Effector memory CD8-positive, alpha-beta T cell (primary cell): ENCODE results near the gene CROCC.

Experiments used
- ATAC-seq: fragments of 150-1000 bp; cut with Tn5 transposase; replicated peaks from 2 replicates; pipeline ENCODE4 v1.10.0; 2021; ENCODE audit warnings: mild to moderate bottlenecking, moderate library complexity
- DNase-seq, 3 experiments: peaks; one replicate each; pipeline ENCODE4 v3.0.0; 2021
- H3K27ac Mint-ChIP-seq, 2 donors: one replicate each; pipeline ENCODE4 v1.8.0; 2022; ENCODE audit warnings: mild to moderate bottlenecking in 2 of 2, mixed read lengths in 2 of 2, moderate library complexity in 2 of 2
- H3K27me3 Mint-ChIP-seq, 2 donors: one replicate each; pipeline ENCODE4 v1.8.0; 2022; ENCODE audit warnings: mixed read lengths in 2 of 2
- H3K36me3 Mint-ChIP-seq: one replicate; pipeline ENCODE4 v1.8.0; 2022; ENCODE audit warnings: mild to moderate bottlenecking, moderate library complexity, mixed read lengths; ENCODE audit not compliant: insufficient read depth
- H3K4me1 Mint-ChIP-seq, 2 donors: one replicate each; pipeline ENCODE4 v1.8.0; 2022; ENCODE audit warnings: low read depth in 2 of 2, mixed read lengths in 2 of 2
- H3K4me3 Mint-ChIP-seq, 2 donors: one replicate each; pipeline ENCODE4 v1.8.0; 2022; ENCODE audit warnings: mild to moderate bottlenecking in 2 of 2, mixed read lengths in 2 of 2, moderate library complexity in 2 of 2
- H3K9me3 Mint-ChIP-seq, 2 donors: one replicate each; pipeline ENCODE4 v1.8.0; 2022; ENCODE audit warnings: mixed read lengths in 2 of 2

The CROCC gene

GRCh38 chr1:16967095-16967575 is 45.4 kb downstream of the CROCC start:
- peaks cover 12% of the 10 kb centered on the region for H3K36me3 Mint-ChIP-seq
- no peak overlapping the region for H3K27ac Mint-ChIP-seq
- no peak overlapping the region for H3K4me3 Mint-ChIP-seq
- H3K27me3 Mint-ChIP-seq, result no peaks in the 10 kb centered on the region
- no peak for ATAC-seq
- no peak for DNase-seq
- H3K9me3 Mint-ChIP-seq, result no peaks in the 10 kb centered on the region
- H3K4me1 Mint-ChIP-seq, result peaks cover 4% of the 10 kb centered on the region in 2 donors

GRCh38 chr1:16967962-16968361 is 46.2 kb downstream of the CROCC start:
- Mint-ChIP-seq H3K36me3 (peaks cover 11% of the 10 kb centered on the region), H3K4me1 (peaks cover 4% of the 10 kb centered on the region in 2 donors), H3K9me3 (no peaks in the 10 kb centered on the region), H3K4me3 (no peak overlapping the region), H3K27ac (peak overlapping the region in 1 of 2 donors; percentile 33), H3K27me3 (no peaks in the 10 kb centered on the region)
- DNase-seq (no peak), ATAC-seq (no peak)

GRCh38 chr1:16968372-16968771 is 46.6 kb downstream of the CROCC start:
- Mint-ChIP-seq H3K9me3 (no peaks in the 10 kb centered on the region), H3K27me3 (no peaks in the 10 kb centered on the region), H3K4me3 (no peak overlapping the region), H3K36me3 (peaks cover 11% of the 10 kb centered on the region), H3K4me1 (peaks cover 0 to 4% of the 10 kb centered on the region in 2 donors), H3K27ac (peak overlapping the region in 1 of 2 donors; percentile 33)
- DNase-seq, result no peak
- no peak for ATAC-seq

GRCh38 chr1:16969057-16969611 is 47.4 kb downstream of the CROCC start:
- DNase-seq (no peak), ATAC-seq (no peak)
- Mint-ChIP-seq H3K27ac (no peak overlapping the region), H3K27me3 (no peaks in the 10 kb centered on the region), H3K4me3 (no peak overlapping the region), H3K9me3 (no peaks in the 10 kb centered on the region), H3K4me1 (peaks cover 0 to 4% of the 10 kb centered on the region in 2 donors), H3K36me3 (peaks cover 9% of the 10 kb centered on the region)

- ATAC-seq (no peak), DNase-seq (no peak)
- Mint-ChIP-seq H3K27me3 (no peaks in the 10 kb centered on the region), H3K4me3 (no peak overlapping the region), H3K27ac (peak overlapping the region in 1 of 2 donors; percentile 68), H3K4me1 (peaks cover 0 to 4% of the 10 kb centered on the region in 2 donors), H3K36me3 (peaks cover 4% of the 10 kb centered on the region), H3K9me3 (no peaks in the 10 kb centered on the region)
These were observed 47.9 kb downstream of the CROCC start for GRCh38 chr1:16969651-16970050.

- Mint-ChIP-seq H3K27ac (peak overlapping the region in 1 of 2 donors; percentile 68), H3K36me3 (peaks cover 4% of the 10 kb centered on the region), H3K9me3 (no peaks in the 10 kb centered on the region), H3K4me3 (no peak overlapping the region), H3K27me3 (no peaks in the 10 kb centered on the region), H3K4me1 (peaks cover 0 to 2% of the 10 kb centered on the region in 2 donors)
- ATAC-seq, result no peak
- no peak for DNase-seq
These were observed 48.6 kb downstream of the CROCC start for GRCh38 chr1:16970132-16970910.

GRCh38 chr1:16971341-16972188 is 49.8 kb downstream of the CROCC start:
- Mint-ChIP-seq H3K4me1 (peaks cover 0 to 2% of the 10 kb centered on the region in 2 donors), H3K36me3 (no peaks in the 10 kb centered on the region), H3K27ac (peak overlapping the region in 1 of 2 donors; percentile 77), H3K27me3 (no peaks in the 10 kb centered on the region), H3K9me3 (no peaks in the 10 kb centered on the region), H3K4me3 (no peak overlapping the region)
- DNase-seq (no peak), ATAC-seq (no peak)

GRCh38 chr1:16972189-16972895 is 50.6 kb downstream of the CROCC start:
- Mint-ChIP-seq H3K27me3 (no peaks in the 10 kb centered on the region), H3K27ac (peak overlapping the region; percentile 39 to 61), H3K4me3 (no peak overlapping the region), H3K9me3 (no peaks in the 10 kb centered on the region), H3K4me1 (peaks cover 0 to 2% of the 10 kb centered on the region in 2 donors), H3K36me3 (peaks cover 3% of the 10 kb centered on the region)
- ATAC-seq, result no peak
- no peak for DNase-seq

- no peak overlapping the region for H3K4me3 Mint-ChIP-seq
- H3K9me3 Mint-ChIP-seq, result no peaks in the 10 kb centered on the region
- DNase-seq (no peak), ATAC-seq (no peak)
- H3K4me1 Mint-ChIP-seq, result peaks cover 0 to 2% of the 10 kb centered on the region in 2 donors
- H3K27ac Mint-ChIP-seq, result peak overlapping the region; percentile 39 to 61
- H3K27me3 Mint-ChIP-seq, result no peaks in the 10 kb centered on the region
- H3K36me3 Mint-ChIP-seq, result peaks cover 3% of the 10 kb centered on the region
These were observed 51.5 kb downstream of the CROCC start for GRCh38 chr1:16973215-16973614.

- H3K4me1 Mint-ChIP-seq, result no peaks in the 10 kb centered on the region
- ATAC-seq, result no peak
- DNase-seq, result no peak
- no peak overlapping the region for H3K27ac Mint-ChIP-seq
- no peaks in the 10 kb centered on the region for H3K9me3 Mint-ChIP-seq
- H3K27me3 Mint-ChIP-seq, result no peaks in the 10 kb centered on the region
- peaks cover 3% of the 10 kb centered on the region for H3K36me3 Mint-ChIP-seq
- no peak overlapping the region for H3K4me3 Mint-ChIP-seq
These were observed 53.5 kb downstream of the CROCC start for GRCh38 chr1:16975211-16975610.

GRCh38 chr1:16975838-16976237 is 54.1 kb downstream of the CROCC start:
- peaks cover 3% of the 10 kb centered on the region for H3K36me3 Mint-ChIP-seq
- peak overlapping the region in 1 of 2 donors; percentile 8 for H3K27ac Mint-ChIP-seq
- H3K4me1 Mint-ChIP-seq, result peaks cover 3% of the 10 kb centered on the region in 2 donors
- no peak overlapping the region for H3K4me3 Mint-ChIP-seq
- ATAC-seq (no peak), DNase-seq (no peak)
- no peaks in the 10 kb centered on the region for H3K9me3 Mint-ChIP-seq
- H3K27me3 Mint-ChIP-seq, result peaks cover 3 to 5% of the 10 kb centered on the region in 2 donors

- H3K9me3 Mint-ChIP-seq, result no peaks in the 10 kb centered on the region
- ATAC-seq (no peak), DNase-seq (no peak)
- peaks cover 3% of the 10 kb centered on the region for H3K36me3 Mint-ChIP-seq
- H3K27ac Mint-ChIP-seq, result no peak overlapping the region
- H3K4me3 Mint-ChIP-seq, result no peak overlapping the region
- H3K4me1 Mint-ChIP-seq, result peaks cover 10 to 11% of the 10 kb centered on the region in 2 donors
- peaks cover 11 to 15% of the 10 kb centered on the region in 2 donors for H3K27me3 Mint-ChIP-seq
These were observed 55.2 kb downstream of the CROCC start for GRCh38 chr1:16976966-16977365.

- DNase-seq (no peak), ATAC-seq (no peak)
- Mint-ChIP-seq H3K4me1 (peaks cover 10 to 11% of the 10 kb centered on the region in 2 donors), H3K4me3 (no peak overlapping the region), H3K27ac (peak overlapping the region in 1 of 2 donors; percentile 44), H3K27me3 (peaks cover 11 to 15% of the 10 kb centered on the region in 2 donors), H3K9me3 (no peaks in the 10 kb centered on the region), H3K36me3 (peaks cover 3% of the 10 kb centered on the region)
These were observed 55.6 kb downstream of the CROCC start for GRCh38 chr1:16977377-16977776.
